Esophagus squamous epithelium (tissue), 4 donors: ENCODE data around the gene JAZF1.

ENCODE experiments used
- CTCF ChIP-seq, 6 experiments: fragments of 450-650 bp in 4 of 6; fragments of 200-600 bp in 2 of 6; sonication (generic) in 2 of 6; IDR thresholded peaks; one replicate each; pipeline ENCODE4 v1.5.1; 2016 to 2019; ENCODE audit warnings: antibody characterized with exemption in 6 of 6, mild to moderate bottlenecking in 4 of 6, moderate library complexity in 4 of 6
- POLR2A ChIP-seq, 4 donors: fragments of 450-650 bp; IDR thresholded peaks; one replicate each; pipeline ENCODE4 v1.6.1; 2017; ENCODE audit warnings: antibody characterized with exemption in 4 of 4, mild to moderate bottlenecking in 4 of 4, moderate library complexity in 3 of 4

DNA sequence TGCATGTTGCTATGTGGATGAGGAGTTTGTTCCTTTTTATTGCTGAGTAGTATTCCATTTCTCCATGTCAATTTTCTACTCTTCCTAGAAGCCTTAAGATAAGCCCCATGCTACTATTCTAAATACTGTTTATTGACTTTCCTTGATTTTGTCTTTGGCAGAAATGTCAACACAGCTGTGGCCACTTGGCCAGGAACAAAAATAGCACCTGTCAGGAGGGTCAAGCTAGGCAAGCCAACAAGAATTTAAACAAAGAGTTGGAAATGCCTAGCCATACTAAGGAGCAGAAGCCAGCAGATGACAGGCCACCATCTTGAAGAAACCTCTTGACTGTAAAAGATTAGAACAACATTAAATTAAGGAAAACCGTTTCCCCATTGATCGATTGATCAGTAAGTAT is 34.7 kb downstream of the JAZF1 start:
- TF ChIP-seq CTCF (IDR thresholded peaks at IDR 0.05) (no peak), POLR2A (IDR thresholded peaks at IDR 0.05) (no peak)
